Osteoblast (primary cell): ENCODE measurements around the gene RNF144A. TPM values are rescaled to one million over a fixed set of nuclear protein-coding genes. Genes with fewer than 3 reads are reported as not detected.
A peak's percentile ranks its signal among the peaks of the same experiment; 100 is the strongest.

Experiments used
- DNase-seq: peaks from one replicate; pipeline ENCODE4 v3.0.0; 2011; ENCODE audit warnings: low spot score, mixed read lengths; ENCODE audit not compliant: insufficient read length; ENCODE audit errors: missing footprints
- H2AFZ ChIP-seq: 2 replicates; pipeline ENCODE4 v1.6.0; 2011; ENCODE audit warnings: mild to moderate bottlenecking, low read length
- H3K27ac ChIP-seq: 2 replicates; pipeline ENCODE4 v1.5.1; 2011; ENCODE audit warnings: mild to moderate bottlenecking, low read depth, low read length, moderate library complexity
- H3K27me3 ChIP-seq: 2 replicates; pipeline ENCODE4 v1.6.0; 2012; ENCODE audit warnings: mild to moderate bottlenecking, control low read depth, inconsistent platforms, low read length, moderate library complexity; ENCODE audit not compliant: insufficient read depth
- H3K36me3 ChIP-seq: 2 replicates; pipeline ENCODE4 v1.5.1; 2011; ENCODE audit warnings: mild to moderate bottlenecking, low read length, control low read depth, moderate library complexity; ENCODE audit not compliant: insufficient read depth
- H3K4me1 ChIP-seq: 2 replicates; pipeline ENCODE4 v1.5.1; 2011; ENCODE audit warnings: mild to moderate bottlenecking, low read length, control low read depth, moderate library complexity; ENCODE audit not compliant: insufficient read depth
- H3K4me2 ChIP-seq: 2 replicates; pipeline ENCODE4 v1.6.0; 2011; ENCODE audit warnings: mild to moderate bottlenecking, low read length; ENCODE audit not compliant: insufficient read depth
- H3K4me3 ChIP-seq: fragments of 200-600 bp; sonication (generic); 3 replicates; pipeline ENCODE4 v1.5.1; 2012; ENCODE audit warnings: mild to moderate bottlenecking, low read length, inconsistent platforms; ENCODE audit not compliant: insufficient read depth
- H3K79me2 ChIP-seq: 2 replicates; pipeline ENCODE4 v1.6.0; 2012; ENCODE audit warnings: mild to moderate bottlenecking, low read length, control low read depth, inconsistent platforms; ENCODE audit not compliant: insufficient read depth
- H3K9me3 ChIP-seq: 2 replicates; pipeline ENCODE4 v1.5.1; 2011; ENCODE audit warnings: low read depth, low read length, control low read depth
- H4K20me1 ChIP-seq: 2 replicates; pipeline ENCODE4 v1.6.0; 2012; ENCODE audit warnings: mild to moderate bottlenecking, low read length, control low read depth; ENCODE audit not compliant: insufficient read depth
- CTCF ChIP-seq: IDR thresholded peaks from 2 replicates; pipeline ENCODE4 v1.5.1; 2011; ENCODE audit warnings: mild to moderate bottlenecking, low read depth, low read length, moderate library complexity; ENCODE audit errors: extremely low read depth
- total RNA-seq: library from RNA; depleted of rRNA; stranded (reverse); fragments of >200 nt; gene quantifications from 2 replicates; pipeline ENCODE4 v1.2.3, GENCODE V29; 2012

Gene RNF144A
- total RNA-seq, 1 donor = 15.9 TPM

- Histone ChIP-seq H3K4me2 (no peak overlapping the region), H4K20me1 (no peaks in the 10 kb centered on the region), H3K4me3 (no peak overlapping the region), H2AFZ (no peak overlapping the region), H3K9me3 (no peaks in the 10 kb centered on the region), H3K36me3 (no peaks in the 10 kb centered on the region), H3K27ac (peak overlapping the region; percentile 23), H3K27me3 (no peaks in the 10 kb centered on the region), H3K79me2 (no peaks in the 10 kb centered on the region), H3K4me1 (peaks cover 19% of the 10 kb centered on the region)
- TF ChIP-seq CTCF = no peak
- DNase-seq = no peak
Observed at GRCh38 chr2:7014174-7014640, 97.0 kb downstream of the RNF144A start.

- Histone ChIP-seq H4K20me1 (no peaks in the 10 kb centered on the region), H3K27me3 (no peaks in the 10 kb centered on the region), H3K36me3 (no peaks in the 10 kb centered on the region), H3K9me3 (no peaks in the 10 kb centered on the region), H3K4me2 (no peak overlapping the region), H3K4me3 (no peak overlapping the region), H3K4me1 (peaks cover 11% of the 10 kb centered on the region), H2AFZ (no peak overlapping the region), H3K27ac (no peak overlapping the region), H3K79me2 (no peaks in the 10 kb centered on the region)
- TF ChIP-seq CTCF = no peak
- DNase-seq = no peak
Observed at GRCh38 chr2:7015007-7015950, 98.1 kb downstream of the RNF144A start.

- no peak for DNase-seq
- Histone ChIP-seq H3K79me2 (no peaks in the 10 kb centered on the region), H3K9me3 (no peaks in the 10 kb centered on the region), H4K20me1 (no peaks in the 10 kb centered on the region), H3K4me3 (no peak overlapping the region), H3K36me3 (no peaks in the 10 kb centered on the region), H3K27me3 (no peaks in the 10 kb centered on the region), H3K27ac (no peak overlapping the region), H3K4me1 (peaks cover 11% of the 10 kb centered on the region), H3K4me2 (no peak overlapping the region), H2AFZ (no peak overlapping the region)
- no peak for TF ChIP-seq CTCF
Observed at GRCh38 chr2:7016148-7016547, 98.9 kb downstream of the RNF144A start.

GRCh38 chr2:7016601-7017211, 99.5 kb downstream of the RNF144A start:
- H3K79me2 ChIP-seq = no peaks in the 10 kb centered on the region
- H2AFZ ChIP-seq = no peak overlapping the region
- no peaks in the 10 kb centered on the region for H3K9me3 ChIP-seq
- DNase-seq = no peak
- no peak overlapping the region for H3K4me3 ChIP-seq
- H3K27ac ChIP-seq = no peak overlapping the region
- peaks cover 11% of the 10 kb centered on the region for H3K4me1 ChIP-seq
- H4K20me1 ChIP-seq = no peaks in the 10 kb centered on the region
- H3K4me2 ChIP-seq = no peak overlapping the region
- no peak for TF ChIP-seq CTCF
- H3K36me3 ChIP-seq = no peaks in the 10 kb centered on the region
- no peaks in the 10 kb centered on the region for H3K27me3 ChIP-seq
